ENCODE data around the gene DUSP16.

DUSP16 gene

DNA sequence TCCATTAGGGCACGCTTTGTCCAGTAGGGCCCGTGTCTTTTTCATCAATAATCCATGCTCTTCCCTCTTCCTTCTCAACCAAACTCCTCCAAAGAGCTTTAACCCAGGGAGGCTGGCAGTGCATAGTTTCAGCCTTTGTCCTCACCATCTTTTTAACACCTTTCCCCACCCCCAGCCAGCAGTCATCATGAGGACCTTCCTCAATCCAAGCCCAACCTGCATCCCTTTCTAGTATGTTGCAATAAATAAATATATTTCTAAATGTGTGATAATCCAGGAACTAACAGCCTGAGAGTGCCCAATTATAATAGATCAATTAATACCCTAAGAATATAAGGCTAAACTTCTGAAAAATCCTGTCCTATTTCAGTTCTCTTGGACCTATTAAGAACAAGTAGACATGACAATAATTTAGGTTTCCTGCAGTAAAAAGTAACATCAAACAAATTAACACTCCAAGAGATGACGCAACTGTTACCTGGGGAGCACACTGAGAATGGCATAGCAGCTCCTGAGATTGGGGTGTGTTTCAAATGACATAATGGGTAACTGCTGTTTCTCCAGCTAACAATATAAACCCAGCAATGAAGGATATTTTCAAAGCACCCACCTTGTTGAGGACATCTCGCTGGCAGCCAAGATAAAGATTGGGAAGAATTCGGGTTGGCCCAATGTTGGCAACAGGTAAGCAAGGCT lies 62.6 kb downstream of the DUSP16 start:
- no peak overlapping the region for H3K4me3 ChIP-seq (replicated peaks; ENCODE audit: low read depth, low read length)
- TF ChIP-seq, protein P1, sequence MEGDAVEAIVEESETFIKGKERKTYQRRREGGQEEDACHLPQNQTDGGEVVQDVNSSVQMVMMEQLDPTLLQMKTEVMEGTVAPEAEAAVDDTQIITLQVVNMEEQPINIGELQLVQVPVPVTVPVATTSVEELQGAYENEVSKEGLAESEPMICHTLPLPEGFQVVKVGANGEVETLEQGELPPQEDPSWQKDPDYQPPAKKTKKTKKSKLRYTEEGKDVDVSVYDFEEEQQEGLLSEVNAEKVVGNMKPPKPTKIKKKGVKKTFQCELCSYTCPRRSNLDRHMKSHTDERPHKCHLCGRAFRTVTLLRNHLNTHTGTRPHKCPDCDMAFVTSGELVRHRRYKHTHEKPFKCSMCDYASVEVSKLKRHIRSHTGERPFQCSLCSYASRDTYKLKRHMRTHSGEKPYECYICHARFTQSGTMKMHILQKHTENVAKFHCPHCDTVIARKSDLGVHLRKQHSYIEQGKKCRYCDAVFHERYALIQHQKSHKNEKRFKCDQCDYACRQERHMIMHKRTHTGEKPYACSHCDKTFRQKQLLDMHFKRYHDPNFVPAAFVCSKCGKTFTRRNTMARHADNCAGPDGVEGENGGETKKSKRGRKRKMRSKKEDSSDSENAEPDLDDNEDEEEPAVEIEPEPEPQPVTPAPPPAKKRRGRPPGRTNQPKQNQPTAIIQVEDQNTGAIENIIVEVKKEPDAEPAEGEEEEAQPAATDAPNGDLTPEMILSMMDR (IDR thresholded peaks at IDR 0.05; ENCODE audit: low read length, missing control alignments), result no peak
- DNase-seq (ENCODE audit: low read depth), result no peak

DNA sequence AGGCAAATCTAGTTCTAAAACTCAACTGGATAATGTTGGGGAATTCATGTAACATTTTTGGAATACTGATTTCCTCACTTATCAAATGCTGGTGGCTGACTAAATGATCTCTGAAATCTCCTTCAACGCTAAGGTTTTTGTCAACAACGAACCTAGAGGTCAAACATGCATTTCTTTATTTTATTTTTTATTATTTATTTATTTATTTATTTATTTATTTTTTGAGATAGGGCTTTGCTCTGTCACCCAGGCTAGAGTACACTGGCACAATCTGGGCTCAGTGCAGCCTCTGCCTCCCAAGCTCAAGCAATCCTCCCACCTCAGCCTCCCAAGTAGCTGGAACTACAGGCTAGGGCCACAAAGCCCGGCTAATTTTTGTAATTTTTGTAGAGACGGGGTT lies 64.5 kb downstream of the DUSP16 start:
- no peak overlapping the region for H3K4me3 ChIP-seq (replicated peaks; ENCODE audit: low read depth, low read length)
- DNase-seq (ENCODE audit: low read depth), result no peak
- TF ChIP-seq, protein P1 (IDR thresholded peaks at IDR 0.05; ENCODE audit: low read length, missing control alignments), result no peak

DNA sequence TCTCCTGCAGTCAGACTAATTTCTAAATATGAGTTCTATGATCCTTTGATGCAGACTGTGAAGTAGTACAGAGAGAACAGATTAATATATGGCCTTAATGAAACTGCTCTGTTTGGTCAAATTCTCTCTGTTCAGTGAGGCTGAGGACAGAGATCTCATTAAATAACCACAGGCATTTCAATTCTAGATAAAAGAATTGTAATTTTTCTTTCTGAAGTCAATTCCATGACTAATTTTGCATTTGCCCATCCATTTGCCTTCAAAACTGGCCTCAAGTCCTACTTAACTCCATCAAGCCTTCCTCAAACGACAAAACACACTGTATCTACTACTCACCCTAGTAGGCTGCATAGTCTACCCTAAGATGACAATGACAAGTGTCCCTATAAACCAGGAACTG lies 67.1 kb downstream of the DUSP16 start:
- no peak for DNase-seq (ENCODE audit: low read depth)
- TF ChIP-seq, protein P1 (IDR thresholded peaks at IDR 0.05; ENCODE audit: low read length, missing control alignments), result no peak
- H3K4me3 ChIP-seq (replicated peaks; ENCODE audit: low read depth, low read length), result no peak overlapping the region

DNA sequence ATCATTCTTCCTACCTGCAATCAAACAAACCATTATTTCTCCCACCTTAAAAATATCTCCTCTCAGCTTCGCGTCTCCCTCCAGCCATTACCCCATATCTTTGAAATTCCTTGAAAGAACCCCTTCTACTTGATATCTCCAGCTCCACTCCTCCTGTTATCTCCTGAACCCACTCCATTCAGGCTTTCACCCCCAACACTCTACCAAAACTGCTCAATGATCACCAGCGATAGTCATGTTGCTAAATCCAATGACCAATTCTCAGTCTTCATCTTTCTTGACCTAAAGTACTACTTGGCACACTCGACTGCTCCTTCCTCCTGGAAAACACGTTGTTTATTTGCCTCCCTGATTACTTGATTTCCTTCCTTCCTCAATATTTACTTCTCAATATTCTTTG lies 70.1 kb downstream of the DUSP16 start:
- no peak for DNase-seq (ENCODE audit: low read depth)
- H3K4me3 ChIP-seq (replicated peaks; ENCODE audit: low read depth, low read length), result no peak overlapping the region
- TF ChIP-seq, protein P1 (IDR thresholded peaks at IDR 0.05; ENCODE audit: low read length, missing control alignments), result no peak

DNA sequence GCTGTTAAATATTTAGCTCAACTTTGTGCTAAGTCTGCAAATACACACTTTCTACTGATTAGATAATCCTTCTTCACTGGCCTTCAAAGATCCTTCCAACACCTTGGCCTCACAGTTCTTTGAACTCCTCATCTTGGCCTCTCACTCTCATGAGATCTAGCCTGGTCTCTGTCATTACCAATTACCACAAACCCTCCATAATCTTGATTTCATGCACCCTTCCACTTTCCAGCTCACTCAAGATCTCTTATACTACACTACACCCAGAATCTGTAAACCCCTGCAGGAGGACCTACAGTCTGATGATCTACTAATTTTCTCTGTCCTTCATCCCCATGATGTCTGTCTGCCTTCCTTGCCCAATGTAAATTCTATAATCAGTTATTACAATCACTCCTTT lies 71.1 kb downstream of the DUSP16 start:
- no peak for DNase-seq (ENCODE audit: low read depth)
- TF ChIP-seq, protein P1 (IDR thresholded peaks at IDR 0.05; ENCODE audit: low read length, missing control alignments), result no peak
- H3K4me3 ChIP-seq (replicated peaks; ENCODE audit: low read depth, low read length), result no peak overlapping the region

DNA sequence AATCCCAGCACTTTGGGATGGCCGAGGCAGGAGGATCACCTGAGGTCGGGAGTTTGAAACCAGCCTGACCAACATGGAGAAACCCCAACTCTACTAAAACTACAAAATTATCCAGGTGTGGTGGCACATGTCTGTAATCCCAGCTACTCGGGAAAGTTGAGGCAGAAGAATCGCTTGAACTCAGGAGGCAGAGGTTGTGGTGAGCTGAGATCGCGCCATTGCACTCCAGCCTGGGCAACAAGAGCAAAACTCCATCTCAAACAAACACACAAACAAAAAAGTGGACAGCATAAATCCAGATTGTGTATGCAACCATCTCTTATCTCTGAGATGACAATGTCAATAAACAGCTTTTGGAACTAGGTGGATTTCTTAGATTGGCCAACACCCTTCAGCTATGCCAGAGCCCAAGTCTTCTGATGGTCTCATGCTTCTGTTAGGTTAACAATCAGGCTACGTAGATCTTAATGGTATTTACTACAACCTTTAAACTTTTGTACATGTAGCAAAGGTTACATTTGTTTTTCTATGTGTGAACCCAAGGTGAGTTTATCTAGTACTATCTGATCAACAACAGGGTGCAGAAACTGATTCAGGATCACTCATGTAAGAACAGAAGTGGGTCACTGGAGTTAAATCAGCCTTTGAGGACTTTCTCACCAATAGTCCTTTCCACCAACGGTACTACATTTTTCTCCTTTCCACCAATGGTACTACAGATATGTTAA lies 73.7 kb downstream of the DUSP16 start:
- H3K4me3 ChIP-seq (replicated peaks; ENCODE audit: low read depth, low read length), result no peak overlapping the region
- TF ChIP-seq, protein P1 (IDR thresholded peaks at IDR 0.05; ENCODE audit: low read length, missing control alignments), result no peak
- DNase-seq (ENCODE audit: low read depth), result no peak

Data from fibroblast of pulmonary artery (primary cell).